Activated T-helper 1 cell treated with anti-CD3 and anti-CD28 coated beads, Interleukin-12 subunit alpha, Interleukin-12 subunit beta, Interleukin-2, Interleukin-4 antibody, amounts not matched to agents 30 ng/mL and 10 ng/mL and 1 ng/mL, durations not matched to agents 14 hours and 24 hours and 36 hours (primary cell): Measurements from ENCODE around the gene LIN28A. TPM values are rescaled to one million over a fixed set of nuclear protein-coding genes. Genes with fewer than 3 reads are reported as not detected.
A peak's percentile ranks its signal among the peaks of the same experiment; 100 is the strongest.

ENCODE experiments used
- DNase-seq: peaks from one replicate; pipeline ENCODE4 v3.0.0; 2021; ENCODE audit warnings: low spot score
- H3K27ac Mint-ChIP-seq: one replicate; pipeline ENCODE4 v1.8.0; 2021; ENCODE audit warnings: mild to moderate bottlenecking, mixed read lengths
- H3K27me3 Mint-ChIP-seq: one replicate; pipeline ENCODE4 v1.8.0; 2022; ENCODE audit warnings: mild to moderate bottlenecking, moderate library complexity, mixed read lengths; ENCODE audit not compliant: insufficient read depth
- H3K36me3 Mint-ChIP-seq: one replicate; pipeline ENCODE4 v1.8.0; 2021; ENCODE audit warnings: low read depth, mixed read lengths
- H3K4me1 Mint-ChIP-seq: one replicate; pipeline ENCODE4 v1.8.0; 2021; ENCODE audit warnings: low read depth, mixed read lengths
- H3K4me3 Mint-ChIP-seq: one replicate; pipeline ENCODE4 v1.8.0; 2021; ENCODE audit warnings: mild to moderate bottlenecking, moderate library complexity, mixed read lengths
- H3K9me3 Mint-ChIP-seq: one replicate; pipeline ENCODE4 v1.8.0; 2021; ENCODE audit warnings: mixed read lengths
- intact Hi-C: fragments of 100-400 bp; cut with micrococcal nuclease; formaldehyde crosslinking; loops from one replicate; pipeline ENCODE4 v1.15.1; 2024
- total RNA-seq: library from RNA; stranded (reverse); gene quantifications from 2 replicates; pipeline ENCODE4 v1.2.3, GENCODE V29; 2022

Gene LIN28A
- total RNA-seq, 1 donor from 2014 or later, result not detected

DNA sequence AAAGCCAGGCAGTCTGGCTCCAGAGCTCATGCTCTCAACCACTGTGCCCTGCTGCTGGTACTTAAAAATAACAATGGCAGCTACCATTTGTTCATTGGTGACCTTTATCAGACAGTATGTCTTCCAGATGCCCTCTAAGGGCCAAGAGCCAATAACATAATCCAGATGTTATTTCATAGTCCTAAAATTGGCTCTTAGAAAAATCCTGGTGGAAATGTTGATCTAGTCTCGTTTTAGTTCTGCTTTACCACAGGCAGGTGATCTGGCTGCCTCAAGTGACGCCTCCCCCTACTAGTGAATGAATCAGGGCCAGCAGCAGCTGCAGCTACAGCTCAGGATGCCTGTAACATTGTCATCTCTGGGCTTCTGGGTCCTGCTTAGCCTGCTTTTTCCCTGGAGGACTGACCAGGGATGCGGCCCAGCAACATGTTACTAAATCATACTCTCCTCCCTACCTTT is 49.0 kb downstream of the LIN28A start:
- H3K4me1 Mint-ChIP-seq, result no peaks in the 10 kb centered on the region
- H3K9me3 Mint-ChIP-seq, result no peaks in the 10 kb centered on the region
- H3K27me3 Mint-ChIP-seq, result no peaks in the 10 kb centered on the region
- DNase-seq, result no peak
- peaks cover 30% of the 10 kb centered on the region for H3K36me3 Mint-ChIP-seq
- intact Hi-C loops, result no loop called here
- H3K27ac Mint-ChIP-seq, result no peak overlapping the region
- no peak overlapping the region for H3K4me3 Mint-ChIP-seq

DNA sequence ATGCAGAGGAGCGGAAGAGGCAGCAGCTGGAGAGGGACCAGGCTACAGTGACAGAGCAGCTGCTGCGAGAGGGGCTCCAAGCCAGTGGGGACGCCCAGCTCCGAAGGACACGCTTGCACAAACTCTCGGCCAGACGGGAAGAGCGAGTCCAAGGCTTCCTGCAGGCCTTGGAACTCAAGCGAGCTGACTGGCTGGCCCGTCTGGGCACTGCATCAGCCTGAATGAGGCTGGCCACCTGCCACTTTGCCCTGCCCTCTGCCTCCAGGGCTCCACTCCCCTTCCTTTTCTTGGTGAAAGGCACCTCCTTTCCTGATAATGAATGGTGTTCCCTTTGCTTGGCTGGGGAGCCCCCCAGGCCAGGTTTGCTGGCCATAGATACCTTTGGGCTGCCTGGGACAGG is 58.3 kb downstream of the LIN28A start:
- H3K4me1 Mint-ChIP-seq, result peaks cover 32% of the 10 kb centered on the region
- H3K27ac Mint-ChIP-seq, result no peak overlapping the region
- H3K9me3 Mint-ChIP-seq, result no peaks in the 10 kb centered on the region
- DNase-seq, result no peak
- H3K36me3 Mint-ChIP-seq, result peaks cover 42% of the 10 kb centered on the region
- intact Hi-C loops, result no loop called here
- no peaks in the 10 kb centered on the region for H3K27me3 Mint-ChIP-seq
- H3K4me3 Mint-ChIP-seq, result no peak overlapping the region

DNA sequence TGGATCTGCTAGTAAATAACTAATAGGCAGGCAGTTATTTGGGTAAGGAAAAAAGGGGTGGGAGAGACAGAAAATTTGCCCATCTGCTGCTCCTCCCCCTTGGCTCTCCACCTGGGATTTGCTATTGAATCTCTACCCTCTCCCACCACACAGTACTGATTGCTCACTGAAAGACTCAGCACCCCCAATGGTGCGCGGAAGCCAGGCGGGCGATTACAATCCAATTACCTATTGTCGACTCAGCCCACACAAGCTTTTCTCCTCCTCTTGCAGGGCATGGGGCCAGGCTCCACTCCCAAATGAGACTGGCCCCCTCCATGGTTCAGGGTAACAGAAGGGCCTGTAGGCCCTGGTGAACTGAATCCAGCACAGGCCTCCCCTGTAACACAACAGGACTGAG is 58.9 kb downstream of the LIN28A start:
- Mint-ChIP-seq H3K27me3 (no peaks in the 10 kb centered on the region), H3K4me1 (peaks cover 39% of the 10 kb centered on the region), H3K9me3 (no peaks in the 10 kb centered on the region), H3K36me3 (peaks cover 47% of the 10 kb centered on the region), H3K4me3 (no peak overlapping the region), H3K27ac (no peak overlapping the region)
- intact Hi-C loops, result no loop called here
- DNase-seq, result no peak

DNA sequence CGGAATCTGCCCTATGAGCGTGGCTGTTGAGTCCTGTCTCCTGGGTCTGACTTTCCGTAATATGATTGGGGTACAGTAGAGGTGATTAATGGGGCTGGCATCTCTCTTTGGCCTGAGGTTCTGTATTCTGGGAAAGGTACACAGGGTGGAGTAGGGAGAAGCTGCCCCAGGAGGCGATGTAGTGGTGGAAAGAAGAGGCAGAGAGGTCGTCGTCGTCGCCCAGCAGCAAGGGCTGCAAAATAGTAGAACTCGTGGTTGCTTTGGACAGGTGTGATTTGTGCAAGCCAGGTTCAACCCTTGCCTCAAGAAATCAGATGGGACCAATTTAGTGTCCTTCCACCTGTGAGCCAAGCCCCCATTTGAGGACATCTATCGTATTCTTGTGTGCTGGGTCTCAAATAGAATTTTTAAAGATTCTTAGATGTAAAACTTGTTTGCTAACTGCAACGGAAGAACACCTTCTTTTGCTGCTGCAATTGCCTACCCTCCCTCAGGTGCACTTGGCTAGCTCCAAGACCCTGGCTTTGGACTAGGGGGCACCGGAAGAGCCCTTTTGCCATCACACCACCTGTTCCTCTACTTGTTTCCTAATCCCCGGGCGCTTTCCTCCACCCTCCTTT is 60.4 kb downstream of the LIN28A start:
- H3K4me1 Mint-ChIP-seq, result peaks cover 46% of the 10 kb centered on the region
- no peak for DNase-seq
- H3K36me3 Mint-ChIP-seq, result peaks cover 46% of the 10 kb centered on the region
- intact Hi-C loops, result loop anchor here (10.0 kb wide), 1 partner anchor 394 kb away; the partner anchor contains the start of gene SFN
- H3K4me3 Mint-ChIP-seq, result peak overlapping the region; percentile 93
- H3K27me3 Mint-ChIP-seq, result no peaks in the 10 kb centered on the region
- no peak overlapping the region for H3K27ac Mint-ChIP-seq
- H3K9me3 Mint-ChIP-seq, result no peaks in the 10 kb centered on the region

DNA sequence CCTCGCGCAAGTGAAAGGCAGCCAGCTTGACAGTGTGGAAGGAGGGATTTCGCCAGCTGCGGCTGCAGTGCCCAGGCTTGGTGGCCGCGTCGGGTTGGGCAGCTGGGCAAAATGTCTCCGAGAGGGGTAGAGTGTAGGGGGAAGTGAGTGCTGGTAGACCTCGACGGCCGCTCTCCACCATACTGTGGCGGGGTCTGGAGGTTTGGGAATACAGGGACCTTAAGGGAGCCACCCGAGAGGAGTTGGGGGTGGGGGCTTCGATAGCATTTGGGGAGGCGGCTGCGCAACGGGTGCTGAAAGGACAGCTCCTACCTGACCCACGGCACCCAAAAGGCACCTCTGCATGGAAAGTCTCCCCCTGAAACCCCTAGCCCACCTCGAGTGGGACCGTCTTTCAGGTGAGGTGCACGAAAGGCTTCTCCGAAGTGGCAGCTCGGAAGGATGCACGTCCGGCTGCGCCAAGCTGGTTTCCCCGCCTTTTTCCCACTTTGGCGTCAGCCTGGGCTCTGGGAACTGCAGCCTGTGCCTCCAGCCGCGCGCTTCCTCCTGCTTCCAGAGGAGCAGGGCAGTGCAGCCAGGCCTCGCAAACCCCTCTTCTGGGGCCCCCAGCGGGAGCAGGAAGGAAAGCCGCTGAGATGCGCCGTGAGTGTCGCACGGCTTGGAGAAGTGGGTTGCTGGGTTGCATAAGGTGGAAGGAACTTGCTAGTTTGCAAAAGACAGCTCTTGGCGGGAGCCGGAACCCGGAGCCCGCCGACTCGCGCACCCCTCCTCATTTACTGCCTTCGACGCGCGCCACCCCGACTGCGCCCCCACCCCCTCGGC is 61.1 kb downstream of the LIN28A start:
- intact Hi-C loops, result loop anchor here (1.0 to 10.0 kb wide), 12 partner anchors 39 to 449 kb away; partner anchors contain the start of genes CEP85, DHDDS, NUDC and PDIK1L
- peaks cover 54% of the 10 kb centered on the region for H3K4me1 Mint-ChIP-seq

DNA sequence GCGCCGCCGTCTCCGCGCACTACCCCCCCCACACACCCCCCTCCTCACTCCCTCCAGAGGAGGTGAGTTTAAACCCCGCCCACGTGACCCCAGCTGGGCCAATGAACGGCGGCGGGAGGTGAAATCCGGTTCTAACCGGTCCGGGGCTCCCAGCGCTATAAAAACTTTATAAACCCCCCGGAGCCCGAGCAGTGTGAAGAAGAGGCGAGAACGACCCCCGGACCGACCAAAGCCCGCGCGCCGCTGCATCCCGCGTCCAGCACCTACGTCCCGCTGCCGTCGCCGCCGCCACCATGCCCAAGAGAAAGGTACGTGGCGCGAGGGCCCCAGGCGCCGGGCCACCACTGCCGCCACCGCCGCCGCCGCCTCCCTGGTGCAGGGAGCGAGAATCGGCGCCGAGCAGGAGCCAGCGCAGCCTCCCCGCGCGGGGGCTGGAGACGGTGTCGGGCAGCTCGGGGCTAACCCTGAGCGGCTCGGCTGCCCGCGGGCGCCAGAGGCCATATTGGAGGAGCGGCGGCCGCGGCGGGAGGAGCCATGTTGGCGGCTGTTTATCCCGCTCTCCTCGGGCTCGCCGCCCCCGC is 61.8 kb downstream of the LIN28A start, which contains the start of gene HMGN2:
HMGN2 (plus strand) TSS at position 121 of the 581 bp plus-strand sequence; CDS start at position 294, 173 bp downstream.
- intact Hi-C loops, result loop anchor here (1.0 to 10.0 kb wide), 12 partner anchors 40 to 448 kb away; partner anchors contain the start of genes CEP85, DHDDS, NUDC and PDIK1L
- peak within 1 kb of the TSS; percentile 99 for H3K27ac Mint-ChIP-seq
- peaks cover 43% of the 10 kb centered on the region for H3K36me3 Mint-ChIP-seq
- H3K9me3 Mint-ChIP-seq, result no peaks in the 10 kb centered on the region
- H3K4me3 Mint-ChIP-seq, result peak within 1 kb of the TSS; percentile 93
- no peaks in the 10 kb centered on the region for H3K27me3 Mint-ChIP-seq
- DNase-seq, result peak; percentile 84
- peaks cover 61% of the 10 kb centered on the region for H3K4me1 Mint-ChIP-seq

More for the DNA sequence above, 61.1 kb downstream of the LIN28A start:
- Mint-ChIP-seq H3K36me3 (peaks cover 48% of the 10 kb centered on the region), H3K27me3 (no peaks in the 10 kb centered on the region), H3K4me3 (peak overlapping the region; percentile 93), H3K27ac (peak overlapping the region; percentile 99), H3K9me3 (no peaks in the 10 kb centered on the region)
- peak; percentile 31 for DNase-seq

DNA sequence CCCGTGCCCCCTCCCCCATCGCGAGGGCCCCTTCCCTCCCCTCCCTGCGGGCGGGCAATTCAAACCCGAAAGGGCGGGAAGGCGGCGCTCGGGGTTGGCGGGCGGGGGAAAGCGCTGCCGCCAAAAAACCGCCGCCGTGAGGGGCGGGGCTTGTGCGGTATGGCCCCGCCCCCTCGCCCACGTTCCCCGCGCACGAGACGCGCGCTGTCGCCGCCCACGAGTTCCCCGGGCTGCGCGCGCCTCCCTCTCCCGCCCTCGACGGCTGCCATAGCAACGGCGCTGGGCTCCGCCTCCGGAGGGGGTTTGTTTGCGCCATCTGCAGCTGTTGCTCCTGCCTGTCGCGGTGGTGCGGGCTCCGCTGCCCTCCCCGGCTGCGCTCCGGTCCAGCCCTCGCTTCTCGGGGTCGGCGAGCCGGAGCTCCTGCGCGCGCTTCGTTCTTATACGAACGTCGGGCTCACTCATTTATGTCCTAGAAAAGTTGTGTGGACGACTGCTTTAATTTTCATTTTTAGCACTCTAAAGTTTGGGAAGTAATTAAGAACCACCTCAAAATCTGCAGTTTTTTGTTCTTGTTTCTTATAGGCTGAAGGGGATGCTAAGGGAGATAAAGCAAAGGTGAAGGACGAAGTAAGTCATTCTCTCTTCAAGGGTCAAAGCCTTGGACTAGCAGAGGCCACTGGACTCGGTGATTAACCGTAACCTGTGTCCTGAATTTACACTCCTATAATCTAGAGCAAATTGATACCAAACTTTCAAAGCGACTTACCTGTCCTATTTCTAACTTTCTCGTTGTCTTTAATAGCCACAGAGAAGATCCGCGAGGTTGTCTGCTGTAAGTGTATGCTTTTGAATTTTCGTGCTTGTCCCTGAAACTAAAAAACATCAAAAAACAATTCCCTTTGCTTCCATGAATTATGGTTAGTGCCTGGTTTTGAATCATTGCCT is 62.6 kb downstream of the LIN28A start:
- H3K9me3 Mint-ChIP-seq, result no peaks in the 10 kb centered on the region
- H3K4me3 Mint-ChIP-seq, result peak overlapping the region; percentile 89
- peak; percentile 95 for DNase-seq
- H3K27me3 Mint-ChIP-seq, result no peaks in the 10 kb centered on the region
- peak overlapping the region; percentile 53 for H3K27ac Mint-ChIP-seq
- peaks cover 64% of the 10 kb centered on the region for H3K4me1 Mint-ChIP-seq
- intact Hi-C loops, result loop anchor here (1.0 to 10.0 kb wide), 13 partner anchors 27 to 448 kb away; partner anchors contain the start of genes CEP85, DHDDS, NUDC and PDIK1L
- H3K36me3 Mint-ChIP-seq, result peaks cover 46% of the 10 kb centered on the region

DNA sequence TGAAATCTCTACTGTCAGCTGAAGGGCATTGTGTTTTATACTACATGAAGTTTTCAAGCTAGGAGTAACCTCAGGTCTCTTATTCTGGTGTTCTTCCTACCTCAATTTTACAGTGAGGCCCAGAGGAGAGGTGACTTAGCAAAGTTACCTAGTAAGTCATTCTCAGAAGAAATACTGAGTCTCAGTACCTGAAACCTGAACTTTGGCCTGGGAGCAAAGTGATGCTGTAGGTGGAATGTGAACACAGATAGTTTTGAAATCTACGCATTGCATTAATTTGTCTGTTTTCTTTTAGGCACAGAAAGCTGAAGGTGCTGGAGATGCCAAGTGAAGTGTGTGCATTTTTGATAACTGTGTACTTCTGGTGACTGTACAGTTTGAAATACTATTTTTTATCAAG is 64.2 kb downstream of the LIN28A start:
- intact Hi-C loops, result loop anchor here (10.0 kb wide), 1 partner anchor 390 kb away; the partner anchor contains the start of gene SFN
- H3K4me1 Mint-ChIP-seq, result peaks cover 60% of the 10 kb centered on the region

DNA sequence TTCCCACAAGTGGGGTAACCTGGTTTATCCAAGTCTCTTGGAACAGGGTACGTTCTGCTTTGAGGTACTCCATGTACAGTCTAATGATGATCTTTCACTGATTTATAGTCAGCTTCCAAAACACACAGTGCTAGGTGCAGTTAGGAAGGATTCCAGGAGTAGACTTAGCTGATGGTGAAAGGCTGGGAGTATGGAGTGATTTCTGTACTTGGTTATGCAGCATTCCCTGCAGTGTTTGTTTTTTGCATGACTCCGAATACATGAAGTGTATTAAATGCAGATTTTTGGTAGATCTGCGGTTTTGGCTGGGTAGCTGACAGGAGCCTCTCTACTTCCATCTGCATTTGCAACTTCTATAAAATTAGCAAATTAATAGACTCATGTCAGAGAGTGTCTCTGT is 65.4 kb downstream of the LIN28A start:
- H3K36me3 Mint-ChIP-seq, result peaks cover 40% of the 10 kb centered on the region
- no peaks in the 10 kb centered on the region for H3K9me3 Mint-ChIP-seq
- no peaks in the 10 kb centered on the region for H3K27me3 Mint-ChIP-seq
- no peak for DNase-seq
- H3K4me3 Mint-ChIP-seq, result no peak overlapping the region
- peak overlapping the region; percentile 23 for H3K27ac Mint-ChIP-seq
- H3K4me1 Mint-ChIP-seq, result peaks cover 48% of the 10 kb centered on the region
- intact Hi-C loops, result loop anchor here (10.0 kb wide), 1 partner anchor 389 kb away; the partner anchor contains the start of gene SFN

More for the DNA sequence above, 64.2 kb downstream of the LIN28A start:
- Mint-ChIP-seq H3K9me3 (no peaks in the 10 kb centered on the region), H3K27me3 (no peaks in the 10 kb centered on the region), H3K36me3 (peaks cover 45% of the 10 kb centered on the region), H3K4me3 (peak overlapping the region; percentile 89), H3K27ac (no peak overlapping the region)
- DNase-seq, result no peak

DNA sequence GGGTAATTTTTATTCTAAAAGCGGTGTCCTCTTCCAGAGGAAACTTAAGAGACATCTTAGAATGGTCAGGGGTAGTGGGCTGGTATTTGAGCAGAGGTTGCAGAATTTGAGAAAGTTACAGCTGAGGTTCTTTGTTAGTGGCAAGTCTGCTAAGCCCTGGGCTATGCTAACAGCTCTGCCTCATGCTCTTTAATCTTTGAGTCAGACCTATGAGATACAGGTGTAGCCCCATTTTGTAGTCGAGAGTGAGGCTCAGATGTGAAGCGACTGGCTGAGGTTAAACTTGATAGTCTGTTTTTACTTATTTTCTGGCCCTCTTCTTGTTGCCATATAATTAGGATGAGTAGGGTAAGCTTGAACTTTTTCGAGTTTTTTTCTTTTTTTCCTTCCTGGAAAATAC is 66.3 kb downstream of the LIN28A start:
- H3K9me3 Mint-ChIP-seq, result no peaks in the 10 kb centered on the region
- H3K27me3 Mint-ChIP-seq, result no peaks in the 10 kb centered on the region
- no peak overlapping the region for H3K4me3 Mint-ChIP-seq

DNA sequence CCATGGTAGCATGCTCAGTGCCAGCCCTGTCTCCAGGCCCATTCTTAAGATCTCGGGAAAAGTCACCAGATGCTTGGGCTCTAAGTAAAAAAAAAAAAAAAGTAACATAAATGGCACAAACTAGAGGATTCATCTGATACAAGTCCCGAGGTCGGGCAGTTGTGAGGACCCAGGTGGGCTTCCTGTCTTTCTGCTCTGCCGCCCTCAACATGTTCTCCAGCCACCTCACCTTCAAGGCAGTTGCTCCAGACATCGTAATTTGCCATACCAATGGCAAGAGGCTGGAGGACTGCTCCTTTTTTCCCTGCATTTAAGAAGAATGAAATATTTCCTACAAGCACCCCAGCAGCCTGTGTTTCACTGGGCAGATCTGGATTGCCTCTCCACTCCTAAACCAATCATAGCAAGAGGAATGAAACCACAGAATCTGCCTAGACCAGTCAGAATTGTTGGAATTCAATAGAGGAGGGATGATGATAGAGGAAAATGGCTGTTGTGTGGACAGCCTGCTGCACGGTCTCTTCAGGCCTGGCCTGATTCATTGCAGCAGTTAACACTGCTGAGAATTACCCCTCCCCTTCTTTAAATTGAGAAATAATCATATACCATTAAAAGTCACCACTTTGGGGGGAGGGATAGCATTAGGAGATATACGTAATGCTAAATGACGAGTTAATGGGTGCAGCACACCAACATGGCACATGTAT is 67.0 kb downstream of the LIN28A start:
- H3K27me3 Mint-ChIP-seq, result no peaks in the 10 kb centered on the region
- intact Hi-C loops, result loop anchor here (10.0 kb wide), 1 partner anchor 387 kb away; the partner anchor contains the start of gene SFN
- H3K36me3 Mint-ChIP-seq, result peaks cover 42% of the 10 kb centered on the region
- no peak overlapping the region for H3K27ac Mint-ChIP-seq
- H3K4me3 Mint-ChIP-seq, result no peak overlapping the region
- no peak for DNase-seq
- no peaks in the 10 kb centered on the region for H3K9me3 Mint-ChIP-seq
- peaks cover 43% of the 10 kb centered on the region for H3K4me1 Mint-ChIP-seq

More for the DNA sequence above, 66.3 kb downstream of the LIN28A start:
- peaks cover 42% of the 10 kb centered on the region for H3K36me3 Mint-ChIP-seq
- no peak overlapping the region for H3K27ac Mint-ChIP-seq
- no peak for DNase-seq
- intact Hi-C loops, result loop anchor here (10.0 kb wide), 1 partner anchor 388 kb away; the partner anchor contains the start of gene SFN
- peaks cover 40% of the 10 kb centered on the region for H3K4me1 Mint-ChIP-seq
